GM12864 (cell line): ENCODE measurements around the gene WASF2.

Source experiments
- DNase-seq: peaks from one replicate; pipeline ENCODE4 v3.0.0-alpha.2; 2011; ENCODE audit warnings: low read depth
- H3K4me3 ChIP-seq: 2 replicates; pipeline ENCODE4 v1.5.1; 2011; ENCODE audit warnings: mild to moderate bottlenecking, low read depth, low read length, control low read depth
- CTCF ChIP-seq: IDR thresholded peaks from 2 replicates; pipeline ENCODE4 v1.5.1; 2011; ENCODE audit warnings: low read depth, mild to moderate bottlenecking, moderate library complexity, low read length, control low read depth, inconsistent platforms; ENCODE audit errors: missing control alignments

WASF2 gene

GRCh38 chr1:27530192-27530591 is 40.2 kb upstream of the WASF2 start:
- no peak for TF ChIP-seq CTCF
- no peak overlapping the region for H3K4me3 ChIP-seq
- DNase-seq, result no peak

GRCh38 chr1:27529704-27530018 is 39.7 kb upstream of the WASF2 start:
- no peak for TF ChIP-seq CTCF
- H3K4me3 ChIP-seq, result no peak overlapping the region
- DNase-seq, result no peak

GRCh38 chr1:27528818-27529703 is 39.1 kb upstream of the WASF2 start:
- no peak for DNase-seq
- H3K4me3 ChIP-seq, result no peak overlapping the region
- no peak for TF ChIP-seq CTCF

- DNase-seq, result no peak
- H3K4me3 ChIP-seq, result peak overlapping the region; percentile 14; the same call in 1 of the 2 replicates
Observed at GRCh38 chr1:27527890-27528817, 38.2 kb upstream of the WASF2 start.

GRCh38 chr1:27527223-27527889 is 37.4 kb upstream of the WASF2 start:
- H3K4me3 ChIP-seq, result no peak overlapping the region
- DNase-seq, result no peak

More at GRCh38 chr1:27527890-27528817, 38.2 kb upstream of the WASF2 start:
- TF ChIP-seq CTCF, result no peak

More at GRCh38 chr1:27527223-27527889, 37.4 kb upstream of the WASF2 start:
- no peak for TF ChIP-seq CTCF
